ENCODE results near the gene THAP11.

Gene THAP11

GRCh38 chr16:67884684-67885083 is 42.6 kb downstream of the THAP11 start, which contains the start of gene NRN1L:
TSS of gene NRN1L (plus strand) at chr16:67884885. CDS start at chr16:67884904, 19 bp downstream.
- H3K4me3 ChIP-seq (ENCODE audit: low read depth, low read length), result no peak within 1 kb of the TSS
- DNase-seq (ENCODE audit: low read depth, low spot score), result peak; percentile 37
- CTCF ChIA-PET, result interaction anchor here (0.7 to 11.9 kb wide), 31 partner anchors 8 to 372 kb away, joined by 3 to 196 read pairs (median 10); partner anchors contain the start of genes CTRL, EDC4, PSKH1 and PSMB10
- POLR2A ChIA-PET, result interaction anchor here (0.6 to 1.1 kb wide), 3 partner anchors 8 to 57 kb away, joined by 3 to 5 read pairs (median 3); partner anchors contain the start of gene PSKH1
- no peak for TF ChIP-seq CTCF (IDR thresholded peaks at IDR 0.05; ENCODE audit: insufficient read depth, low read length, missing control alignments)

DNA sequence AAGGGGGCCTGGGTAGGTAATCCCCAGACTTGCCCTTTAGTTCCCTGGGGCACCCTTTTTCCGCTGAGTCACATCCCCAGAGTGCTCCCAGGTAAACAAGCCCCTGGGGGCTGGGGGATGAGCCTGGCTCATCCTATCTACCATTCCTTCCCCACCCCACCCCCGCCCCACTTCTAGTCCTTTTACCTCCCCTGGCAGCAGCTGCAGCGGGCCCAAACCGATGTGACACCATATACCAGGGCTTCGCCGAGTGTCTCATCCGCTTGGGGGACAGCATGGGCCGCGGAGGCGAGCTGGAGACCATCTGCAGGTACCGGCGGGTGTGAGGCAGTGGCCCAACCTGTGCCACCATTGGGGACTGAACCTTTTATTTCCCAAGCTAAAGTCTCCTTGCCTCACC is 43.4 kb downstream of the THAP11 start:
- no peak for DNase-seq (ENCODE audit: low read depth, low spot score)
- no peak for TF ChIP-seq CTCF (IDR thresholded peaks at IDR 0.05; ENCODE audit: insufficient read depth, low read length, missing control alignments)
- ChIA-PET CTCF (interaction anchor here (1.0 to 11.9 kb wide), 7 partner anchors 12 to 213 kb away, joined by 3 to 196 read pairs (median 28); partner anchors contain the start of genes CTRL, EDC4 and PSMB10), POLR2A (interaction anchor here (1.0 kb wide), 1 partner anchor 50 kb away, joined by 3 read pairs; no protein-coding TSS in a partner anchor)
- no peak overlapping the region for H3K4me3 ChIP-seq (ENCODE audit: low read depth, low read length)

DNA sequence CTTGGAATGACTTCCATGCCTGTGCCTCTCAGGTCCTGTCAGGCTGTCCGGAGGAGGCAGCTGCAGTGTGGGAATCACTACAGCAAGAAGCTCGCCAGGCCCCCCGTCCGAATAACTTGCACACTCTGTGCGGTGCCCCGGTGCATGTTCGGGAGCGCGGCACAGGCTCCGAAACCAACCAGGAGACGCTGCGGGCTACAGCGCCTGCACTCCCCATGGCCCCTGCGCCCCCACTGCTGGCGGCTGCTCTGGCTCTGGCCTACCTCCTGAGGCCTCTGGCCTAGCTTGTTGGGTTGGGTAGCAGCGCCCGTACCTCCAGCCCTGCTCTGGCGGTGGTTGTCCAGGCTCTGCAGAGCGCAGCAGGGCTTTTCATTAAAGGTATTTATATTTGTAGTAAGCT is 43.9 kb downstream of the THAP11 start:
- DNase-seq (ENCODE audit: low read depth, low spot score), result no peak
- ChIA-PET POLR2A (interaction anchor here (1.0 kb wide), 1 partner anchor 49 kb away, joined by 3 read pairs; no protein-coding TSS in a partner anchor), CTCF (interaction anchor here (1.0 to 11.9 kb wide), 7 partner anchors 13 to 213 kb away, joined by 3 to 196 read pairs (median 4); partner anchors contain the start of genes CTRL, EDC4 and PSMB10)
- no peak overlapping the region for H3K4me3 ChIP-seq (ENCODE audit: low read depth, low read length)
- no peak for TF ChIP-seq CTCF (IDR thresholded peaks at IDR 0.05; ENCODE audit: insufficient read depth, low read length, missing control alignments)

- TF ChIP-seq CTCF (IDR thresholded peaks at IDR 0.05; ENCODE audit: insufficient read depth, low read length, missing control alignments), result no peak
Measured at GRCh38 chr16:67886387-67886786, 44.3 kb downstream of the THAP11 start.

DNA sequence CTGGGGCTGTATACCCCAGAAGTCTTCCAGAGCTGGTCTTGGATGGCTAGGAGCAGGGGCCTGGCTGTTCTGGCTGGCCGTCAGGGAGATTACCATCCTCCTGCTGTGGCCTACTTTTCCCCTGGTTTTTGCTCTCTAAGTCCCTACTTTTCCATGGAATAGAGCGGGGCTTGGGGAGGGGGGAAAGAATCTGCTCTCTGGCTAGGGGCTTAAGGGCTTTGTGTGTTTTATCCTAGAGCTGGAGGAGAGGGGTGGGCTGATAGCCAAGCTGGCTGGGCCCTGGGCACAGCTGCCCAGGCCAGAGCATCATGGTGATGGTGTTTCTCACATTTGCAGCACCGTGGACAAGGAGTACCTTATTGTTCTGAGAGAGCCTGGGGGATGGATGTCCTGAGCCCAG is 46.2 kb downstream of the THAP11 start:
- ChIA-PET POLR2A (no interaction called here), CTCF (interaction anchor here (1.4 to 11.9 kb wide), 3 partner anchors 26 to 73 kb away, joined by 3 to 196 read pairs (median 45); partner anchors contain the start of genes CTRL and PSMB10)
- H3K4me3 ChIP-seq (ENCODE audit: low read depth, low read length), result no peak overlapping the region
- TF ChIP-seq CTCF (IDR thresholded peaks at IDR 0.05; ENCODE audit: insufficient read depth, low read length, missing control alignments), result no peak
- no peak for DNase-seq (ENCODE audit: low read depth, low spot score)

More at GRCh38 chr16:67886387-67886786, 44.3 kb downstream of the THAP11 start:
- ChIA-PET POLR2A (interaction anchor here (1.0 kb wide), 1 partner anchor 49 kb away, joined by 3 read pairs; no protein-coding TSS in a partner anchor), CTCF (interaction anchor here (1.0 to 11.9 kb wide), 7 partner anchors 13 to 214 kb away, joined by 3 to 196 read pairs (median 4); partner anchors contain the start of genes CTRL, EDC4 and PSMB10)
- H3K4me3 ChIP-seq (ENCODE audit: low read depth, low read length), result no peak overlapping the region
- no peak for DNase-seq (ENCODE audit: low read depth, low spot score)

DNA sequence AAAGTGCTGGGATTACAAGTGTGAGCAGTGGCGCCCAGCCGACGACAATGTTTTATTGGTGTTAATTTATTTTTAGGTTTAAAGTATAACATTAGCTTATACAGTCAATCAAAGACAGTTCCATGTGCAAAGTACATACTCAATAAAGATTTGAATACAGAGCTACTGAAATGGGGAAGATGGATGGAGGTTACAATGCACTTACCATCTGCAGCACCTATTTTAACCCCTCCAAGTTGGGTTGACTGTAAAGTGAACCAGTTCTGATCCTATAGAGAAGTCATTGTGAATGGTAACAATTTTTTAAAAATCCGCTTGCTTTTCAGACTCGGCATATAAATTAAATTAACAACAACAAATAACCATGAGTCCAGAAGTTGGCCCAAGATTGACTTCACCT is 50.3 kb downstream of the THAP11 start:
- peak overlapping the region; percentile 46 for H3K4me3 ChIP-seq (ENCODE audit: low read depth, low read length)
- no peak for TF ChIP-seq CTCF (IDR thresholded peaks at IDR 0.05; ENCODE audit: insufficient read depth, low read length, missing control alignments)
- POLR2A ChIA-PET, result interaction anchor here (1.0 kb wide), 1 partner anchor 8 kb away, joined by 3 read pairs; no protein-coding TSS in a partner anchor
- CTCF ChIA-PET, result interaction anchor here (1.0 to 4.5 kb wide), 6 partner anchors 9 to 371 kb away, joined by 3 to 47 read pairs (median 5); partner anchors contain the start of genes C16orf86, ENKD1 and NRN1L
- no peak for DNase-seq (ENCODE audit: low read depth, low spot score)
